ENCODE data around the gene ANKRD44. TPM values are rescaled to one million over a fixed set of nuclear protein-coding genes. Genes with fewer than 3 reads are reported as not detected.
A peak's percentile ranks its signal among the peaks of the same experiment; 100 is the strongest.

Gene ANKRD44
- total RNA-seq, 1 experiment from 2014 or later: 2.4 TPM

DNA sequence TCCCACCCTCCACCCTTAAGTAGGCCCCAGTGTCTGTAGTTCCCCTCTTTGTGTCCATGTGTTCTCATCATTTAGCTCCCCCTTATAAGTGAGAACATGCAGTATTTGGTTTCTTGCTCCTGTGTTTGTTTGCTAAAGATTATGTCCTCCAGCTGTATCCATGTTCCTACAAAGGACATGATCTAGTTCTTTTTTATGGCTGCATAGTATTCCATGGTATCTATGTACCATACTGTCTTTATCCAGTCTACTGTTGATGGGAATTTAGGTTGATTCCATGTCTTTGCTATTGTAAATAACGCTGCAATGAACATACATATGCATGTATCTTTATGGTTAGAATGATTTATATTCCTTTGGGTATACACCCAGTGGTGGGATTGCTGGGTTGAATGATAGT lies 233.9 kb downstream of the ANKRD44 start:
- H2AFZ ChIP-seq (ENCODE audit: low read length): no peak overlapping the region
- DNase-seq: no peak
- H3K79me2 ChIP-seq (ENCODE audit: low read length): no peaks in the 10 kb centered on the region
- H3K9me2 ChIP-seq (replicated peaks; ENCODE audit: low read length): no peaks in the 10 kb centered on the region
- POLR2A ChIA-PET (ENCODE audit: unreplicated experiment): no interaction called here
- H3K36me3 ChIP-seq (ENCODE audit: low read depth, low read length): no peaks in the 10 kb centered on the region
- H3K4me2 ChIP-seq (ENCODE audit: low read length): no peak overlapping the region
- TF ChIP-seq, protein P1, sequence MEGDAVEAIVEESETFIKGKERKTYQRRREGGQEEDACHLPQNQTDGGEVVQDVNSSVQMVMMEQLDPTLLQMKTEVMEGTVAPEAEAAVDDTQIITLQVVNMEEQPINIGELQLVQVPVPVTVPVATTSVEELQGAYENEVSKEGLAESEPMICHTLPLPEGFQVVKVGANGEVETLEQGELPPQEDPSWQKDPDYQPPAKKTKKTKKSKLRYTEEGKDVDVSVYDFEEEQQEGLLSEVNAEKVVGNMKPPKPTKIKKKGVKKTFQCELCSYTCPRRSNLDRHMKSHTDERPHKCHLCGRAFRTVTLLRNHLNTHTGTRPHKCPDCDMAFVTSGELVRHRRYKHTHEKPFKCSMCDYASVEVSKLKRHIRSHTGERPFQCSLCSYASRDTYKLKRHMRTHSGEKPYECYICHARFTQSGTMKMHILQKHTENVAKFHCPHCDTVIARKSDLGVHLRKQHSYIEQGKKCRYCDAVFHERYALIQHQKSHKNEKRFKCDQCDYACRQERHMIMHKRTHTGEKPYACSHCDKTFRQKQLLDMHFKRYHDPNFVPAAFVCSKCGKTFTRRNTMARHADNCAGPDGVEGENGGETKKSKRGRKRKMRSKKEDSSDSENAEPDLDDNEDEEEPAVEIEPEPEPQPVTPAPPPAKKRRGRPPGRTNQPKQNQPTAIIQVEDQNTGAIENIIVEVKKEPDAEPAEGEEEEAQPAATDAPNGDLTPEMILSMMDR (conservative IDR thresholded peaks at IDR 0.05; ENCODE audit: low read depth, low read length): no peak
- no peak for TF ChIP-seq EZH2 (IDR thresholded peaks at IDR 0.05; ENCODE audit: low read length, unreplicated experiment)
- no peak for TF ChIP-seq EZH2phosphoT487 (IDR thresholded peaks at IDR 0.05; ENCODE audit: borderline replicate concordance, low read length)
- no peak overlapping the region for H3K4me3 ChIP-seq (ENCODE audit: low read length)
- ATAC-seq: no peak
- intact Hi-C loops (cut with micrococcal nuclease): no loop called here
- H3K27me3 ChIP-seq (ENCODE audit: low read length): no peaks in the 10 kb centered on the region
- H3K27ac ChIP-seq (ENCODE audit: low read length): no peak overlapping the region
- BruUV-seq (replicated peaks): no TSS peak
- CTCF ChIA-PET: no interaction called here
- H3K9ac ChIP-seq (ENCODE audit: low read length): no peak overlapping the region
- H4K20me1 ChIP-seq (ENCODE audit: low read length): no peaks in the 10 kb centered on the region
- peaks cover 26% of the 10 kb centered on the region for H3K4me1 ChIP-seq (ENCODE audit: insufficient read depth, low read length)
- no peaks in the 10 kb centered on the region for H3F3A ChIP-seq (ENCODE audit: low read length, unreplicated experiment)
- no peaks in the 10 kb centered on the region for H3K9me3 ChIP-seq (ENCODE audit: low read length)

DNA sequence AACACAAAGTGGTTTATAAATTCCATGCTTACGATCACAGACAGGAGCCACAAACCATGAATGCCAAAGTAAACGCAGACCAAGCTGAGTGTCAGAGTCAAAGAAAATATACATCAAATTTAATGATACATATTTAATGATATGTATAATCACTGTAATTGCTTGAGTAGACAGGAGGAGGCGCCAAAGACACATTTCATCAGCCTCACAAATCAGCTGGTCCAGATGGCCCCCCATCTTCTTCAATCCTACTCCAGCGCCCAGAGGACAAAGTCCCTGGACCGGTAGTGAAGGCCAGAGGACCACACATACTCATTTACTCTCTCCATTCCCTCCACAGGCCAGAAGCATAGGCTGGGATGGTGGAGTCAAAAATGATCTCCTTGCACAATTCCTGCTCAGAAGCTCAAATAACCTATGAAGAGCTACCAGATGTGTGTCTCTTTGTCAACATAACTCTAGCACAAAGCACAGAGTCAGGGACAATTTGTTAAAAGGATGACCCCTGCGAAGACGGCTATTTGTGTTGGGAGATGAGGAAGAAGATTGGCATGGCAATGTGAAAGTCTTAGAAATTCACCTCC lies 234.7 kb downstream of the ANKRD44 start:
- Histone ChIP-seq H3K79me2 (ENCODE audit: low read length) (no peaks in the 10 kb centered on the region), H3K9me2 (replicated peaks; ENCODE audit: low read length) (no peaks in the 10 kb centered on the region), H3K4me1 (ENCODE audit: insufficient read depth, low read length) (peaks cover 26% of the 10 kb centered on the region), H3K4me2 (ENCODE audit: low read length) (no peak overlapping the region), H3K9me3 (ENCODE audit: low read length) (no peaks in the 10 kb centered on the region), H3K27ac (ENCODE audit: low read length) (no peak overlapping the region), H3F3A (ENCODE audit: low read length, unreplicated experiment) (no peaks in the 10 kb centered on the region), H3K27me3 (ENCODE audit: low read length) (no peaks in the 10 kb centered on the region), H2AFZ (ENCODE audit: low read length) (no peak overlapping the region), H3K4me3 (ENCODE audit: low read length) (no peak overlapping the region), H4K20me1 (ENCODE audit: low read length) (no peaks in the 10 kb centered on the region), H3K9ac (ENCODE audit: low read length) (no peak overlapping the region), H3K36me3 (ENCODE audit: low read depth, low read length) (no peaks in the 10 kb centered on the region)
- TF ChIP-seq, protein P1 (conservative IDR thresholded peaks at IDR 0.05; ENCODE audit: low read depth, low read length): peak; percentile 78
- no peak for TF ChIP-seq EZH2 (IDR thresholded peaks at IDR 0.05; ENCODE audit: low read length, unreplicated experiment)
- DNase-seq (peak; percentile 35), ATAC-seq (no peak)
- POLR2A ChIA-PET (ENCODE audit: unreplicated experiment): no interaction called here
- intact Hi-C loops (cut with micrococcal nuclease): no loop called here
- CTCF ChIA-PET: interaction anchor here (0.7 kb wide), 1 partner anchor 369 kb away, joined by 3 read pairs; no protein-coding TSS in a partner anchor
- no TSS peak for BruUV-seq (replicated peaks)

DNA sequence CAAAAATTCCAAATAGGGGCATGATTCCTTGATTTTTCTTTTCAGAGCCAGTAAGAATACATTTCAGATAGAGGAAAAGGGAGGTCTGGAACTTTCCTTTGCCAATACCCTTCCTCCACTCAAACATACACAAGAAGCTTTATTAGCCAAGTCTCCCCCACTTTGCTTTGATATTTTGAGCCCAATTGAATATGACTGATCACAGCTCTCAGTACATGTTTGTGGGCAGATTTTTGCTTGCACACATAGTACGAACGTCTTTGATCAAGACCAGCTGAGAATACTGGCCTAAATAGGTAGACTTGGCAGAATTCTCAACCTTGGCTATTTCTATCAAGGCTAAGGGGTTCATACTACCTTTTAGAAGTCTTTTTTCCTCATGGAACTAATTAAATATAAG lies 235.3 kb downstream of the ANKRD44 start:
- no peak for ATAC-seq
- ChIA-PET CTCF (no interaction called here), POLR2A (ENCODE audit: unreplicated experiment) (no interaction called here)
- Histone ChIP-seq H3K27me3 (ENCODE audit: low read length) (no peaks in the 10 kb centered on the region), H3K4me3 (ENCODE audit: low read length) (no peak overlapping the region), H3K9ac (ENCODE audit: low read length) (no peak overlapping the region), H3K4me2 (ENCODE audit: low read length) (no peak overlapping the region), H3K4me1 (ENCODE audit: insufficient read depth, low read length) (peaks cover 21% of the 10 kb centered on the region), H3K9me2 (replicated peaks; ENCODE audit: low read length) (no peaks in the 10 kb centered on the region), H4K20me1 (ENCODE audit: low read length) (no peaks in the 10 kb centered on the region), H3K27ac (ENCODE audit: low read length) (no peak overlapping the region), H3F3A (ENCODE audit: low read length, unreplicated experiment) (no peaks in the 10 kb centered on the region), H2AFZ (ENCODE audit: low read length) (no peak overlapping the region), H3K9me3 (ENCODE audit: low read length) (no peaks in the 10 kb centered on the region), H3K79me2 (ENCODE audit: low read length) (no peaks in the 10 kb centered on the region), H3K36me3 (ENCODE audit: low read depth, low read length) (no peaks in the 10 kb centered on the region)
- BruUV-seq (replicated peaks): no TSS peak
- intact Hi-C loops (cut with micrococcal nuclease): no loop called here
- no peak for TF ChIP-seq EZH2phosphoT487 (IDR thresholded peaks at IDR 0.05; ENCODE audit: borderline replicate concordance, low read length)
- no peak for TF ChIP-seq EZH2 (IDR thresholded peaks at IDR 0.05; ENCODE audit: low read length, unreplicated experiment)
- TF ChIP-seq, protein P1 (conservative IDR thresholded peaks at IDR 0.05; ENCODE audit: low read depth, low read length): no peak
- no peak for DNase-seq

Measured in PC-3 (cell line).